Measurements from ENCODE around the gene ATIC.

The ATIC gene

GRCh38 chr2:215399067-215399716, 87.3 kb downstream of the ATIC start:
- no peak for DNase-seq (ENCODE audit: low spot score)
- TF ChIP-seq CTCF (IDR thresholded peaks at IDR 0.05; ENCODE audit: extremely low read depth, insufficient read depth, missing control alignments): no peak
- in situ Hi-C loops (cut with MboI; ENCODE audit: low pct_unique_long_range_greater_than_20kb, low sequenced_read_pairs, unreplicated experiment): no loop called here

All from GM13977 (cell line).